ENCODE data around the gene VAV2. TPM values are rescaled to one million over a fixed set of nuclear protein-coding genes. Genes with fewer than 3 reads are reported as not detected.
A peak's percentile ranks its signal among the peaks of the same experiment; 100 is the strongest.

VAV2 gene
- total RNA-seq, 1 donor from 2014 or later, result 20.5 TPM

DNA sequence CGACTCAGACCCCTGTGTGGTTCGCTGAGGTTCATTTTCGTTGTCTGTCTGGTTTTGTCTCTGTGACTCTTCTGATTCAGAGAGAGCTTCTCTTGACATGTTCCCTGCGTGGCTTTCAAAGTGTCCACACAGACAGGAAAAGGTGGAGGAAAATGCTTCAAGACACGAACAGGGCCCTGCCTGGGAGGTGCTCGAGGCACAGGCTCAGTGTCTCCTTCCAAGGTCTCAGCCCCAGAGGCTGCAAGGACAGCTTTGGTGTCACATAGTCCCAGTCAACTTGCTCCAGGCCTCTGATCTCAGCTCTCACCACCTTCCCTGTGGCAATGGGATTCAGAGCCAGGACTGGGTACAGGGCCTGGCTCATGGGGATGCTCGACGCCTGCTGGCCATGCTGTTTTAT is 202.3 kb downstream of the VAV2 start:
- intact Hi-C loops (cut with DNase I), result no loop called here
- DNase-seq (ENCODE audit: low spot score) (no peak), ATAC-seq (no peak)

DNA sequence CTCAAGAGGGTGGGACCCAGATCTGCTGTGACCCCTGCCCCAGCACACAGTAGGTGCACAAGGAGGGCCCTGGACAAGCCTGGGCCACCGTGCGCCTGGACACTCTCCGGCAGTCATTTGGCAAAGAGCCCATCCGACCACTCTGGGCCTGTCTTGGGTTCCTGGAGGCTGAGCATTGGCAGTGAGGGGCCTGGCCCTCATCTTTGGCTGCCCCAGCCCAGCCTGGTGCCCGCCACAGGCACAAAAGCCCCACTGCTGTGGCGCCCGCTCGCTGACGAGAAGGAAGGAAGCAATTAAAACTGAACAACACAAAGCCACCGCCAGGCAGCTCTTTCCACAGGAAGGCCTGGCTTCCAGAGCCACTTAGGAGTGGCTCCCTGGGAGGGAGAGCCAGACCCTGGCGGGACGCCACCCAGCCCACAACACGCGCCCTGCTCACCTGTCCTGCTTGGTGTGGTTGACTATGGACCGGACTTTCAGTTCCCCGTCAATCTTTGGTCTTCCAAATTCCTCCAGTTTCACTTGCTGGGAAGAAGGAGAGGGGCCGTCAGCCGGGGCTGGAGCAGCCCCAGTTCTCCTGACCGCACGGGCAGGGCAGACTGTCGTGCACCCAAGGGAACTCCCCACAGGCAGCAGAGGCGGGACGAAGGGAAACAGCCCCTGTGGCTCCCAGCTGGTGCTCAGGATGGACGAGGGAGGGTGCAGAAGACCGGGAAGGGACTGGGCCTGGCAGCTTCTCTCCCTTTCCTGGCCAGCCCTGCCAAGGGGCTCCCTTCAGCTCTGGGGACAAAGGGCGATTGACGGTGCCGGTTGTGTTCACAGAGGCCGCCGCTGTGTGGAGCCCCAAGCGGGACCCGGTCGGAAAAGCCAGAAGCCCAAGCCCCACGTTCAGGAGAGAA is 203.1 kb downstream of the VAV2 start:
- intact Hi-C loops (cut with DNase I), result no loop called here
- no peak for ATAC-seq
- no peak for DNase-seq (ENCODE audit: low spot score)

DNA sequence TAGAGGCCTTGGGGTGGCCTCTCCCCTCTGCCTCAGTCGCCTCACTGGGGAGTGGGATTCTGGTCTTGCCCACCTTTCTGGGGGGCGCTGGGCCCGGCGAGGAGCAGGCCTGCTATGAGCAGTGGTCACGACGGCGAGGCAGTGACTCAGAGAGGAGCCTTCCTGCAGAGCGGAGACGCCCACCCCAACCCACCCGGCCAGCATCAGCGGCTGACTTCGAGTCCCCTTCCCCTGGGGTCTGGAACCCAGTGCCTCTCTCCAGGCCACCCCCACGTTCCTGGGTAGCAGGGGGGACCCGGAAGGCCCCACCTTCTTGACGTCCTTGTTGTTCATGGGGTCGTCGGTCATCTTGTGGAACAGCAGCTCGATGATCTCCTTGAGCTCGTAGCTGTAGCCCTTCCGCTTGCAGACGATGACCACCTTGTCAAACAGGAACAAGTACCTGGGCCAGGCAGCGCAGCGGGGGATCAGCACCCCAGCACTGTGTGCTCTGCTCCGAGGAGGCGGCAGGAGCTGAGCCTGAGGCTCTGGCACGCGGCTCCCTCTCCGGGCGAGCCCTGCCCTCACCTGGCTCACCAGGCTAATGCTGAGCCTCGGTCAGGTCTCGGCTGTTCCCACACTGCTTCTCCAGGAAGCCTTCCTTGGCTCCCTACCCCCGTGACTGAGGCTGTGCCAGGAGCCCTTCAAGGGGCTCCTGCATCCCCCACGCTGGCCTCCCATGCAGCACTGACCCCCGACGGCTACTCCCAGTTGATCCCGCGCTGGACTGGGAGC is 203.9 kb downstream of the VAV2 start:
- ATAC-seq (no peak), DNase-seq (ENCODE audit: low spot score) (no peak)
- intact Hi-C loops (cut with DNase I), result no loop called here

DNA sequence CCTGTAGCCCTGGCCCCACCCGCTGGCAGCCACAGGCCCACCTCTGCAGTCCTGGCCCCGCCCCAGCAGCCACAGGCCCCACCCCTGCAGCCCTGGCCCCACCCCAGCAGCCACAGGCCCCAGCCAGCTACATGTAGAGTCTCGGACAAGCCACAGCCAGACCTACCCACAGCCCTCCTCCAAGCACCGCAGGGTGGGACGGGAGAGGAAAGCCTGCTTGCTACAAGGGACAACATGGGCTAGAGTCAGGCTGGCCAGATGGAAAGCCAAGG is 204.4 kb downstream of the VAV2 start:
- DNase-seq (ENCODE audit: low spot score) (no peak), ATAC-seq (peak; percentile 66)
- intact Hi-C loops (cut with DNase I), result no loop called here

DNA sequence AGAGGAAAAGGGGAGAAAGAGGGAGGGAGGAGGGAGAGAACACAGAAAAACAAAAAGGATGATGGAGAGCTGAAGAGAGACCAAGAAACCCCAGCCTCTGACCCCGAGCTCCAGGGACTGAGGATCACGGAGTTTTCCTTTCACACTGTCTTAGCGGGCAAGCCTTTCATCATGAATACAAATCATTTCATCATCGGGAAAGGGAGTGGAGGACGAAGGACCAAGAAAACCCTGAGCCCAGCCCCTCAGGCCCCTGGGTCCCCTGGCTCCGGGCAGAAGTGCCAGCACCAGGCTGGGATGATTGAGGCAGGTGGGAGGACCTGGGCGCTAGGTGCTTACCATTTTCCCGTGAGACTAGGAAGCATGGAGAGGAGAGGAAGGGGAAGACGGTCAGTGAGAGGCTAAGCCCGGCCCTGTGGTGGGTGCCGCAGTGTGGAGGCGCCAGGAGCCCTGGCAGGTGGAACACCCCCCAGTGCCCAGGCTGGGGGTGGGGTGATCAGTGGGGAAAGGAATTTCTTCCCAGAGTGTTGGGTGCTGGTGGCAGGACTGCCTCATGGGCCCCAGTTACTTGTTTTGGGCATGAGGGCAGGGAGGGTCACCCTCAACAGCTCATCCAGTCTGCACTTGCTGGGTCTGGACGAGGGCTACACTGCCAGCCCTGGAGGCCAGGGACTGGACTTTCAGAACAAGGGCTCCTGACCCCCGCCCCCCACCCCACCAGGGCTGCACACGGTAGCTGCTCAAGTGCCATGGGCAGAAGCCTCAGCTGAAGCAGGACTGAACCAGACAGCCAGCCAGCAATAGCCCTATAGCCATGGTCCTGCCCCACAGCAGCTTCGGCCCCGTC is 205.0 kb downstream of the VAV2 start:
- DNase-seq (ENCODE audit: low spot score) (no peak), ATAC-seq (no peak)
- intact Hi-C loops (cut with DNase I), result no loop called here

DNA sequence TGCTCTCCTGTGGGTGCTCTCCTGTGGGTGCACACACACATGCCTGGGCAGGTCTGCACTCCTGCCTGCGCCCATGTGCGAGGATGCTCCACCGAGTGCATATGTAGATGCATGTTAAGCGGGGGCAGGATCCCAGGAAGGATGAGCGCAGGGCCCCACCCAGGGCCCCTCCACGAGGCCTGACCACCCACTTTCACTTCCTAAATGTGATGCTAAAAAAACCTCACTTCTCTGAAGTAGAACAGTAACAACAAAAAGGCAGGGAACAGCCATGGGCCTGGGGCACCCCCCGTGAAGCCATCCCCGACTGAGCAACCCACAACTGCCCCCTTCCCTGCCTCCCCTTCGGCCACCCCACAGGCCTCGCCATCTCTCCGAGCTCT is 205.8 kb downstream of the VAV2 start:
- DNase-seq (ENCODE audit: low spot score) (no peak), ATAC-seq (peak; percentile 6)
- intact Hi-C loops (cut with DNase I), result no loop called here

DNA sequence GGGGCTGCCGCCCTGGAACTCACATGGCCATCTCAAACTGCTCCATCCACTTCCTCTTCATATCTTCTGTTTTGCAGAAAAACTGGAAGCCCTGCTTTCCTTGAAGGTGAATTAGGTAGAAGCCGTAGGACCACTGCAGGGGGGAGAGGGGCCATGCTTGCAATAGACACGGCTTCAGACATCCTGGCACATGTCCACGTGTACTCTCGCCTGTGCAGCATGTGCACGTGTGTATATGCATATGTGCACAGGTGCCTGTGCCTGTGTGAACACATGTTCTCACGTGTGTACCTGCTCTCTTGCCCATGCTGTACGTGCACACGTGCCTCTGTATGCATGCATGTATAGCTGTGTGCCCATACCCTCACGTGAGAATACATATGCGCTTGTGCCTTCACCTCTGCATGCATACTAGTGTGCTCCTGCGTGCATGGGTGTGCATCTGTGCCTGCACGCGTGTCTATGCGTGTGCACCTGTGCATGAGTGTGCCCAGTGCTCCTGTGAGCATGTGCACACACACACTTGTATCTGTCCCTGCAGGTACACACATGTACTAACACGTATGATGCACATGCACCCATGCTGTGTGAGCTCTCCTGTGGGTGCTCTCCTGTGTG is 206.3 kb downstream of the VAV2 start:
- intact Hi-C loops (cut with DNase I), result no loop called here
- ATAC-seq (no peak), DNase-seq (ENCODE audit: low spot score) (no peak)

DNA sequence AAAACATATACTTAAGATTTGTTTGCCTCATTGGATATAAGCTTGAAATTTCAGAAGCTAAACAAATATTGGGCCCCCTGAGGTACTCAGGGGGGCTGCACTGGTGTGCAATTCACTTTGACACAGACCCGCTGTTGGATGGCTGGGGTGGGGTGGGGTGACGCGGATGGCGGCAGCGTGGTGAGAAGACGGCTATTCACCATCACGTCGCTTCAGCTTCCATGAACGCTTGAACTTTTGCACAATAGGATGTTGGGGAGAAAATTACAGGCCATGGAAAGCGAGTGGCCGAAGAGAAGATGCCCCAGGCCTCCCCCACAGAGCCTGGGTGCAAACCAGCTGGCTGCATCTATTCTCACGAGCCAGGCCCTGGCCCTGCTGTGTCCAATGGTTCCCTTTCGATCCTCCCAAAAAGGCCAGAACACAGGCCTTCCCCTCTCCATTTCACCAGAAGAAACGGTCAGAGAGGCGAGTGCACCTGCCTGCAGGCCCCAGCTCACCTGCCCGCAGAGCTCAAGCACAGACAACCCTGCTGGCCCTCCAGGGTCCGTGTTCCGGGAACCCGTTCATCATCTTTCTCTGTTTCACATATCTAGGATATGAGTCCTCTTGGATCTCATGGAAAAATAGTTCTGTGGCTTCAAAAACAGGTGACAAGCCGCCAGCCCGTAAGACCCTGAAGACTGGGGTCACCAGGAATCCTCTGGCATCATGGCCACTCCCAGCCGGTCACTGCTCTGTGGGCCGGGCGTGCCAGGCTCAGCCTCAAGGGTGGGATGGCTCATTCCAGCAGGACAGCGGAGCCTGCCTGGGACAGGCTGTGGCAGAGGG is 207.2 kb downstream of the VAV2 start:
- intact Hi-C loops (cut with DNase I), result no loop called here
- ATAC-seq (no peak), DNase-seq (ENCODE audit: low spot score) (no peak)

DNA sequence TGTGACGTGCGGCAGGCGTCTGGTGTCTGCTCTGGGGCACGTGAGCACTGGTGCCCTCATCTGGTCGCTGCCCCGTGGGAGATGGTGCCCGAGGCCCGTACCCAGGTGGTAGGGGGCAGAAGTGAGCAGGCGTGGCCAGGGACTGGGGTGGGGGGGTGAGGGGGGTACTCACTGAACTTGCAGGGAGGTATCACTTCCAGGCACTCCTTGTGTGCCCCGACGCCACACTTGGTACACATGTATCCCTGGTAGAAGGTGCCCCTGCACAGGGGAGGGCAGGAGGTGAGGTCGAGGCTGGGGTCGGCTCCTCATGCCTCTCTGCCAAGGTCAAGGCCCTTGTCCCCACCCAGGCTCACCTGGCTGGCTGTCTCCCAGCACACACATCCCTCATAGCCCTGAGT is 208.8 kb downstream of the VAV2 start:
- intact Hi-C loops (cut with DNase I), result no loop called here
- DNase-seq (ENCODE audit: low spot score), result no peak
- ATAC-seq, result no peak

DNA sequence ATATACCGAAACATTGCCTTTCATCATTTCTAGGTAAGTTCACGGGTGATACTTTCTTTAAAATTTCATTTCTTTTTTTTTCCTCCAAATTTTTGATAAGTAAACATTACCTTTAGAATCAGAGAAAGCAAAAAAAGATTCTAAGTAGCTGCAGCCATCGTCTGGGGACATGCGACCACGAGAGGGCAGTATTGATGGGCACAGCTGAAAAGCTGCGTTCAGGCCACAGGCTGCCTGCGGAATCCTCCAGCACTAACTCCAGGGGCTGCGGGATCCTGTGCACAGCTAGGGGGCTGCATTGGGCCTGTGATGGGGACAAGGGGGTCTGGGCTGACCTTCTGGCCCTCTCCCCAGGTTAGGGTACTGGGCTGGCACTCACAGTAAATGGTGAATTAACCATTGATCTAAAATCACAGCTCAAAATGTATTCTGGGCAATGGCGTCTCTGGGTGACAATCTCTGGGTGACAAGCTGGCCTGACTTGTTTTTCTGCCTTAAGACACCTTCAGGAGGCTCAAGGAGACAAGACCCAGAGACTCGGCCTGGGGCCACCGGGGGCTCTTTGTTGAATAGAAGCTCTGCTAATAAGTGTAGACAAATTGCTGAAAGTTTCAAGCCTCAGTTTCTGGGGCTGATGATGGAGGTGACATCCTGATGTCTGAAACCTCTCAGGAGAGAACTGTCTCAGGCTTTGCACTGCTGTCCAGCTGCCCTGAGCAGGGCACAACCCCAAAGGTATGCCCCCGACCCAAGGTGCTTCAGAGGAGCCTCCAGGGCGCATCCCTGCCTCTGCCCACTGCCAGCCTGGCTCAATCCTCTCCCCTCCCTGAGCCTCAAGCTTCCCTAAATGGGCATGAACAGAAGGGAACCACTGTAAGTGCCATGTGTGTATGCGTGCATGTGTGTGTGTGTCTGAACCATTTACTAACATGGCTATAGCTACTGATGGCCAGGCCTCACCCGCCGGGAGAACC is 209.7 kb downstream of the VAV2 start:
- ATAC-seq, result peak; percentile 51
- intact Hi-C loops (cut with DNase I), result no loop called here

DNA sequence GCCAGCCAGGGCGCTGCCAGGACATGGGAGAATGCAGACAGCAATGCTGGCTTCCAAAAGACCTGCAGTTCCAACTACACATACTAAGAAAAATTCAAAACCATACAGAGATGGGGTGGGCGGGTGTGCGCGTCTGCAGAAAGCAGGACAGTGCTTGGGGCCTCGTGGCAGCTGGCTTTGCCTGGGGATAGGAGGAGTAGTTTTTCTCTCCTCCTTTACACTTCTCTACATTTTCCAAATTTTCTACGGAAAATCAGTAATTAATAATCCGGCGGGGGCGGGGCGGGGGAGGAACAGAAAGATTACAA is 210.3 kb downstream of the VAV2 start:
- intact Hi-C loops (cut with DNase I), result no loop called here
- no peak for DNase-seq (ENCODE audit: low spot score)
- no peak for ATAC-seq

More for the DNA sequence above, 209.7 kb downstream of the VAV2 start:
- DNase-seq (ENCODE audit: low spot score), result peak; percentile 86

DNA sequence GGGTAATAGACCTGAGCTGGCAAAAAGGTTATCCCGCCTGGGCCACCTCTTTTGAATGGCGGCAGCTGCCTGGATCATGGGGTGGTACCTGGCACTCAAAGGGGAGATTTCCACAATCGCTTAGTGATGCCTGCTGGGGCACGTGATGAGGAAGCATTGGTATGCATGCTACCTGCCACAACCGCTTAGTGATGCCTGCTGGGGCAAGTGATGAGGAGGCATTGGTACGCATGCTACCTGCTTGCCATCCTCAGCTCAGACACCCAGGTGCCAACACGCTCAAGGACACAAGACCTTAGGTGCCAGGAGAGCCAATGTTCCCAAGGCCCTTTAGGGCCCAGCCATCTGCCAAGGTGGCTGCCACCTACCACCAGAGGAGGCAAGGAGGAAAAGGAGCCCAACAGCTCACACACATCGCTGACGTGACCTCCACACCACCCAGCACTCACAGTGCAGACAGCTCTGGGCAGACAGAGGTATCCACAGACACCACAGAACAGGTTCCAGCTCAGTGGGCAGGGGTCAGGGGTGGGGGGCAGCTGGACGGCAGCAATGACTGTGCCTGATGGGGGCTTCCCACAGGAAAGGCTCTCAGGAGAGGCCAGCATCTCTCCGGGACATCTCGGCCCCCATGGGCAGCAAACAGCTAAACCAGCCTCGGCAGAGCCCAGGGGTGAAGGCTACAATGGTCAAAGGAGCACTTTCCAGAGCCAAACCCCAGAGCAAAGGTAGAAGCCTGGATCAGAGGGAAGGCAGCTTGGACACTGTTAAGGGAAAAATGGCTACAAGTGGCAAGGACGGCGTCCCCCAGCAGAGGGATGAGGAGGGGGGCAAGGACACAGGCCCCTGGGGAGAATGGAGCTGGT is 210.9 kb downstream of the VAV2 start:
- ATAC-seq, result no peak
- intact Hi-C loops (cut with DNase I), result no loop called here
- DNase-seq (ENCODE audit: low spot score), result no peak

DNA sequence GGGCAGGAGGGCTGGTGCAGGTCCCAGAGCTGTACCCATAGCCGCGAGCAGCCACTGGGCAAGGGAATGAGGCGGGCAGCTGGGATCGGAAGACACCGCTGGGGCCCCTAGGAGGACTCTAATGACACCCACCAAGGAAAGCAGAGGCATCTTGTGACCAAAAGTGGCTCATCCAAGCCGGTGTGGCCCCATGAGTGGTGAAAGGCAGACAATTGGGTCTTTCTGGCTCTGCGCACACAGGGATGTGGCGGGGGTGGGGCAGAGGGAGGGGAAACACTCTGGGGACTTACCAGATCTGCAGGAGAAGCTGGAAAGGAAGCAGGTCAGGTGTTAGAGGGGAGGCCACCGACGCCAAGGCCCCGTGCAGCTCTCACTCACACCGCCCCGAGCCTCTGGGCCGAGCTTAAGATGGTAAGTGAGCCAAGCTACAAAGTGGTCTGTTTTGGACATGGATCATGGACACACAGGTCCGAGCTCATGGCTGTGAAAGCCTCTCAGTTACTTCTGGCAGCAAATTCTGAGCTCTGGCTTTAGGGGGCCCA is 211.6 kb downstream of the VAV2 start:
- DNase-seq (ENCODE audit: low spot score) (no peak), ATAC-seq (no peak)

DNA sequence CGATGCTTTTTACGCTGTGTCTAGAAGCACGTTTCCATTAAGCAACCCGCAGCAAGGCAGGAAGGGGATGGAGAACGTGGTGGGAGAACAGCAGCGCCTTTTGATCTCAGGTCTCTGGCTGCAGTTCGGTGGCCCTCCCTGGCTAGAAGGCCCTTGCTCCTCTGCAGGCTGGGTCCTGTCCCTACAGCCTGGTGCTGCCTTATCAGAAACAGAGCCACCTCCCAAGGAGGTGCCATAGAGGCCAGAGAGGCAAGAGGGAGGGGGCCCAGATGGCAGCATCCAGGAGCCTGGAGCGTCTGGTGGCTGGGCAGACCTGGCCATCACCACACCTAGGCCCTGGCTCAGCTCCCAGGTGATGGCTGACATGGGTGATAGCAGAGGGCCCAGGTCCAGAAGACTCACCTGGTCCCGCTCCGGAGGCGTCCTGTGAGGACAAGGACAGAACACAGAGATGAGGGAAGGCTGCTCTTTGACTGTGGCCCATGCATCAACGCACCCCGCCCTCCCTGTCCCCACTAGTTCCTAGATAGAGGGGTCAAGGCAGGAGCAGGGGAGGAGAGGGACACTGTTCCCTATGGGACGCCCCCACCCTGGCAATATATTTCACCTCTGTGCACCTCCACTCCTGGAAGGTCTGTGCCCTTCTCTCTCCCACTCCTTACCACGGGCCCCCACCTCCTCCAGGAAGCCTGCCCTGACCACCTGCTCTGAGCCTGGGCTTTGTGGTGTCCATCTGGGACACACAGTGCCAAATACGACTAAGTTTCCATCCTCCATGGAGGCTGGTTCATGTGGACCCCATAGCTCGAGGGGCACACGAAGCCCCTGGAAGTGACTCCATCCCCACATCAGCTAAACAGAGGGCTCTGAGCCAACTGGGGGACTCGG is 212.4 kb downstream of the VAV2 start:
- intact Hi-C loops (cut with DNase I), result no loop called here
- DNase-seq (ENCODE audit: low spot score), result no peak
- ATAC-seq, result no peak

More for the DNA sequence above, 211.6 kb downstream of the VAV2 start:
- intact Hi-C loops (cut with DNase I), result no loop called here

DNA sequence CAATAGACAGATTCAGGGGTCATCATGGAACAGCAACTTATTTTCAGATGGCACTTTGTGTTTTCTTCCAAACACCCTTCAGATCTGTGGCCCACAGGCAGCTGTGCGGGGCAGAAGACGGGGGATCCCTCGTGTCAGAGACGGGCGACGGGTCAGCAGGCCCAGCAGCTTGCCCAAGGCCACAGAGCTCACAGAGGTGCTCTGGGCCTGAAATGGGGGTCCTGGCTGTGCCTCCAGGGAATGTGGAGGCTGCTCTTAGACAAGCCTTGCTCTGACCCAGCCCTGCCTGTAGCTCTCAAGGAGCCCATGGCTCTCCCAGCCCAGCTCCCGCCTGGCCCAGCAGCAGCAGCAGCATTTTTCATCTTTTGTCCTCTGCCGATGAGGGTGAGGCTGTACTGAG is 213.0 kb downstream of the VAV2 start:
- DNase-seq (ENCODE audit: low spot score), result no peak
- intact Hi-C loops (cut with DNase I), result no loop called here
- ATAC-seq, result no peak

Measured in sciatic nerve (tissue), 2 donors.